HepG2 (cell line): ENCODE results near the gene G6PC3. TPM values are rescaled to one million over a fixed set of nuclear protein-coding genes. Genes with fewer than 3 reads are reported as not detected.

Experiments
- HOXA5 ChIP-seq: sonication (generic); formaldehyde crosslinking; IDR thresholded peaks from 2 replicates; pipeline ENCODE4 v1.4.0; 2020; ENCODE audit warnings: missing genetic modification reagents
- IRX3 ChIP-seq: sonication (generic); formaldehyde crosslinking; IDR thresholded peaks from 2 replicates; pipeline ENCODE4 v1.8.1; 2023; ENCODE audit warnings: mild to moderate bottlenecking, low read depth, missing genetic modification reagents, borderline replicate concordance
- MEF2D ChIP-seq: sonication (generic); formaldehyde crosslinking; IDR thresholded peaks from 2 replicates; pipeline ENCODE4 v1.5.1; 2020; ENCODE audit warnings: mild to moderate bottlenecking, missing genetic modification reagents
- NR2F2 ChIP-seq: IDR thresholded peaks from 2 replicates; pipeline ENCODE4 v1.6.1; 2012; ENCODE audit warnings: low read depth, inconsistent platforms, borderline replicate concordance
- PHB2 ChIP-seq: fragments of 450-650 bp; IDR thresholded peaks from 2 replicates; pipeline ENCODE4 v1.6.1; 2018; ENCODE audit not compliant: partially characterized antibody
- POLR2AphosphoS5 ChIP-seq: IDR thresholded peaks from 2 replicates; pipeline ENCODE4 v1.6.1; 2012; ENCODE audit warnings: low read depth, low read length
- REXO4 ChIP-seq: sonication (generic); formaldehyde crosslinking; IDR thresholded peaks from 2 replicates; pipeline ENCODE4 v1.8.0; 2022; ENCODE audit warnings: missing genetic modification reagents, mild to moderate bottlenecking, borderline replicate concordance
- SNAPC2 ChIP-seq: sonication (generic); formaldehyde crosslinking; IDR thresholded peaks from 2 replicates; pipeline ENCODE4 v1.8.1; 2022; ENCODE audit warnings: mild to moderate bottlenecking, missing genetic modification reagents
- U2AF2 ChIP-seq: fragments of 200-400 bp; formaldehyde crosslinking; IDR thresholded peaks from 2 replicates; pipeline ENCODE4 v1.6.1; 2017; ENCODE audit warnings: low read depth, mild to moderate bottlenecking, low read length
- ZNF124 ChIP-seq: sonication (generic); formaldehyde crosslinking; IDR thresholded peaks from 2 replicates; pipeline ENCODE4 v1.4.0; 2020; ENCODE audit warnings: missing genetic modification reagents
- ZNF652 ChIP-seq: IDR thresholded peaks from 2 replicates; pipeline ENCODE4 v1.6.1; 2016; ENCODE audit warnings: low read depth, borderline replicate concordance
- ZNF724P ChIP-seq: sonication (generic); formaldehyde crosslinking; IDR thresholded peaks from 2 replicates; pipeline ENCODE4 v1.8.0; 2022; ENCODE audit warnings: missing genetic modification reagents, borderline replicate concordance
- ZNF781 ChIP-seq: sonication (generic); formaldehyde crosslinking; IDR thresholded peaks from 2 replicates; pipeline ENCODE4 v1.5.1; 2020; ENCODE audit warnings: borderline replicate concordance, mild to moderate bottlenecking, missing genetic modification reagents; ENCODE audit errors: not compliant biosample characterization
- ZSCAN5A ChIP-seq: sonication (generic); formaldehyde crosslinking; IDR thresholded peaks from 2 replicates; pipeline ENCODE4 v1.8.0; 2022; ENCODE audit warnings: mild to moderate bottlenecking, missing genetic modification reagents, borderline replicate concordance
- polyA plus RNA-seq, 8 experiments: library from polyadenylated mRNA; depleted of rRNA in 3 of 8; stranded (reverse) in 7 of 8; unstranded in 1 of 8; fragments of >200 nt; fragmentation: Illumina TruSeq in 4 of 8; extraction: Trizol in 4 of 8; gene quantifications; 2 replicates each; pipeline versions ENCODE4 v1.2.1 to v1.2.3, GENCODE V29; 2011 to 2016; ENCODE audit warnings: low read depth in 4 of 8, missing spikeins in 1 of 8, mixed read lengths in 1 of 8; ENCODE audit not compliant: insufficient read depth in 1 of 8
- total RNA-seq, 5 experiments: library from RNA; depleted of rRNA; stranded (reverse); fragments of >200 nt; fragmentation: Illumina TruSeq; extraction: Trizol; gene quantifications; 2 replicates each; pipeline ENCODE4 v1.2.3, GENCODE V29; 2016; ENCODE audit warnings: low read depth in 1 of 5
- TF ChIP-seq, protein P1 (sequence below): sonication (generic); formaldehyde crosslinking; IDR thresholded peaks from 2 replicates; pipeline ENCODE4 v1.4.0; 2020; ENCODE audit warnings: missing genetic modification reagents
- TF ChIP-seq, protein P2 (sequence below): sonication (generic); formaldehyde crosslinking; IDR thresholded peaks from 2 replicates; pipeline ENCODE4 v1.5.0; 2020; ENCODE audit warnings: missing genetic modification reagents
- TF ChIP-seq, protein P3 (sequence below): sonication (generic); formaldehyde crosslinking; IDR thresholded peaks from 2 replicates; pipeline ENCODE4 v1.5.1; 2020; ENCODE audit warnings: missing genetic modification reagents, mild to moderate bottlenecking, borderline replicate concordance
- TF ChIP-seq, protein P4 (sequence below): sonication (generic); formaldehyde crosslinking; IDR thresholded peaks from 2 replicates; pipeline ENCODE4 v1.8.1; 2022; ENCODE audit warnings: low read depth, mild to moderate bottlenecking, missing genetic modification reagents
- TF ChIP-seq, protein P5 (sequence below): sonication (generic); formaldehyde crosslinking; IDR thresholded peaks from 2 replicates; pipeline ENCODE4 v1.8.1; 2023; ENCODE audit warnings: mild to moderate bottlenecking, inconsistent platforms, moderate library complexity, missing genetic modification reagents, borderline replicate concordance

Gene G6PC3
- total and polyA plus RNA-seq, 2 of the 13 experiments (the other 11 are each of a cell fraction or from before 2014, with no cell fraction given) = 38.5 to 75.8 TPM

GRCh38 chr17:44070455-44071197, at the start of gene G6PC3 (continued):
- TF ChIP-seq POLR2AphosphoS5 = peak; percentile 88
- TF ChIP-seq, protein P1, sequence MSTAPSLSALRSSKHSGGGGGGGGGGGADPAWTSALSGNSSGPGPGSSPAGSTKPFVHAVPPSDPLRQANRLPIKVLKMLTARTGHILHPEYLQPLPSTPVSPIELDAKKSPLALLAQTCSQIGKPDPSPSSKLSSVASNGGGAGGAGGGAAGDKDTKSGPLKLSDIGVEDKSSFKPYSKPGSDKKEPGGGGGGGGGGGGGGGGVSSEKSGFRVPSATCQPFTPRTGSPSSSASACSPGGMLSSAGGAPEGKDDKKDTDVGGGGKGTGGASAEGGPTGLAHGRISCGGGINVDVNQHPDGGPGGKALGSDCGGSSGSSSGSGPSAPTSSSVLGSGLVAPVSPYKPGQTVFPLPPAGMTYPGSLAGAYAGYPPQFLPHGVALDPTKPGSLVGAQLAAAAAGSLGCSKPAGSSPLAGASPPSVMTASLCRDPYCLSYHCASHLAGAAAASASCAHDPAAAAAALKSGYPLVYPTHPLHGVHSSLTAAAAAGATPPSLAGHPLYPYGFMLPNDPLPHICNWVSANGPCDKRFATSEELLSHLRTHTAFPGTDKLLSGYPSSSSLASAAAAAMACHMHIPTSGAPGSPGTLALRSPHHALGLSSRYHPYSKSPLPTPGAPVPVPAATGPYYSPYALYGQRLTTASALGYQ (CRISPR knock-in tag) = peak; percentile 89
- TF ChIP-seq REXO4 (CRISPR knock-in tag) = no peak
- peak; percentile 93 for TF ChIP-seq IRX3 (CRISPR knock-in tag)
- peak; percentile 65 for TF ChIP-seq ZNF652 (CRISPR knock-in tag)
- TF ChIP-seq ZSCAN5A = peak; percentile 95
- TF ChIP-seq HOXA5 (CRISPR knock-in tag) = peak; percentile 90
- TF ChIP-seq, protein P2, sequence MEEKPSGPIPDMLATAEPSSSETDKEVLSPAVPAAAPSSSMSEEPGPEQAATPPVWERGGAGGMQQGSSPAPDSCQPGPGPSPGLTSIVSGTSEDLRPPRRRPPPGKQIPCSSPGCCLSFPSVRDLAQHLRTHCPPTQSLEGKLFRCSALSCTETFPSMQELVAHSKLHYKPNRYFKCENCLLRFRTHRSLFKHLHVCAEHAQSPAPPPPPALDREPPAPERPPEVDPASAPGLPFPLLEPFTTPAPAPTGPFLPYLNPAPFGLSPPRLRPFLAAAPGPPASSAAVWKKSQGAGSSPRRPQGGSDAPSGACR (CRISPR knock-in tag) = peak; percentile 70; the same call in 1 of the 2 replicates
- no peak for TF ChIP-seq PHB2
- TF ChIP-seq, protein P3, sequence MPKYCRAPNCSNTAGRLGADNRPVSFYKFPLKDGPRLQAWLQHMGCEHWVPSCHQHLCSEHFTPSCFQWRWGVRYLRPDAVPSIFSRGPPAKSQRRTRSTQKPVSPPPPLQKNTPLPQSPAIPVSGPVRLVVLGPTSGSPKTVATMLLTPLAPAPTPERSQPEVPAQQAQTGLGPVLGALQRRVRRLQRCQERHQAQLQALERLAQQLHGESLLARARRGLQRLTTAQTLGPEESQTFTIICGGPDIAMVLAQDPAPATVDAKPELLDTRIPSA = 0 out of 2 replicates have a peak, but pooled peaks have one; percentile 48
- TF ChIP-seq SNAPC2 (CRISPR knock-in tag) = peak; percentile 94
- TF ChIP-seq, protein P4, sequence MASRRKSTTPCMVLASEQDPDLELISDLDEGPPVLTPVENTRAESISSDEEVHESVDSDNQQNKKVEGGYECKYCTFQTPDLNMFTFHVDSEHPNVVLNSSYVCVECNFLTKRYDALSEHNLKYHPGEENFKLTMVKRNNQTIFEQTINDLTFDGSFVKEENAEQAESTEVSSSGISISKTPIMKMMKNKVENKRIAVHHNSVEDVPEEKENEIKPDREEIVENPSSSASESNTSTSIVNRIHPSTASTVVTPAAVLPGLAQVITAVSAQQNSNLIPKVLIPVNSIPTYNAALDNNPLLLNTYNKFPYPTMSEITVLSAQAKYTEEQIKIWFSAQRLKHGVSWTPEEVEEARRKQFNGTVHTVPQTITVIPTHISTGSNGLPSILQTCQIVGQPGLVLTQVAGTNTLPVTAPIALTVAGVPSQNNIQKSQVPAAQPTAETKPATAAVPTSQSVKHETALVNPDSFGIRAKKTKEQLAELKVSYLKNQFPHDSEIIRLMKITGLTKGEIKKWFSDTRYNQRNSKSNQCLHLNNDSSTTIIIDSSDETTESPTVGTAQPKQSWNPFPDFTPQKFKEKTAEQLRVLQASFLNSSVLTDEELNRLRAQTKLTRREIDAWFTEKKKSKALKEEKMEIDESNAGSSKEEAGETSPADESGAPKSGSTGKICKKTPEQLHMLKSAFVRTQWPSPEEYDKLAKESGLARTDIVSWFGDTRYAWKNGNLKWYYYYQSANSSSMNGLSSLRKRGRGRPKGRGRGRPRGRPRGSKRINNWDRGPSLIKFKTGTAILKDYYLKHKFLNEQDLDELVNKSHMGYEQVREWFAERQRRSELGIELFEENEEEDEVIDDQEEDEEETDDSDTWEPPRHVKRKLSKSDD (CRISPR knock-in tag) = peak; percentile 93
- peak; percentile 98 for TF ChIP-seq ZNF124 (CRISPR knock-in tag)
- TF ChIP-seq U2AF2 = no peak
- peak; percentile 97 for TF ChIP-seq MEF2D (CRISPR knock-in tag)
- TF ChIP-seq NR2F2 = no peak
- TF ChIP-seq, protein P5, sequence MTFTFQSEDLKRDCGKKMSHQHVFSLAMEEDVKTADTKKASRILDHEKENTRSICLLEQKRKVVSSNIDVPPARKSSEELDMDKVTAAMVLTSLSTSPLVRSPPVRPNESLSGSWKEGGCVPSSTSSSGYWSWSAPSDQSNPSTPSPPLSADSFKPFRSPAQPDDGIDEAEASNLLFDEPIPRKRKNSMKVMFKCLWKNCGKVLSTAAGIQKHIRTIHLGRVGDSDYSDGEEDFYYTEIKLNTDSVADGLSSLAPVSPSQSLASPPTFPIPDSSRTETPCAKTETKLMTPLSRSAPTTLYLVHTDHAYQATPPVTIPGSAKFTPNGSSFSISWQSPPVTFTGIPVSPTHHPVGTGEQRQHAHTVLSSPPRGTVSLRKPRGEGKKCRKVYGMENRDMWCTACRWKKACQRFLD = no peak
- TF ChIP-seq ZNF781 = peak; percentile 95
- peak; percentile 97 for TF ChIP-seq ZNF724P (CRISPR knock-in tag)
